Progenitor cell of endocrine pancreas (in vitro differentiated cells): ENCODE data around the gene MXRA7. TPM values are rescaled to one million over a fixed set of nuclear protein-coding genes. Genes with fewer than 3 reads are reported as not detected.

Experiments used
- DNase-seq: peaks from one replicate; pipeline ENCODE4 v3.0.0; 2021; ENCODE audit warnings: low spot score; ENCODE audit not compliant: unreplicated experiment
- H3K27ac Mint-ChIP-seq: 2 replicates; pipeline ENCODE4 v1.8.0; 2021; ENCODE audit warnings: mild to moderate bottlenecking, moderate library complexity, mixed read lengths
- H3K27me3 Mint-ChIP-seq: 2 replicates; pipeline ENCODE4 v1.8.0; 2021; ENCODE audit warnings: mixed read lengths
- H3K36me3 Mint-ChIP-seq: 2 replicates; pipeline ENCODE4 v1.8.0; 2022; ENCODE audit warnings: mixed read lengths; ENCODE audit not compliant: insufficient read depth
- H3K4me1 Mint-ChIP-seq: 2 replicates; pipeline ENCODE4 v1.8.0; 2021; ENCODE audit warnings: low read depth, mixed read lengths
- H3K4me3 Mint-ChIP-seq: 2 replicates; pipeline ENCODE4 v1.8.0; 2021; ENCODE audit warnings: low read depth, mild to moderate bottlenecking, moderate library complexity, mixed read lengths
- H3K9me3 Mint-ChIP-seq: 2 replicates; pipeline ENCODE4 v1.8.0; 2021; ENCODE audit warnings: low read depth, mixed read lengths
- total RNA-seq: library from RNA; stranded (reverse); gene quantifications from 2 replicates; pipeline ENCODE4 v1.2.1, GENCODE V29; 2021
- TF ChIP-seq, protein P1 (sequence below): fragments of 200-600 bp; sonication (generic); IDR thresholded peaks from one replicate; pipeline ENCODE4 v1.5.0; 2021; ENCODE audit warnings: antibody characterized with exemption, mild to moderate bottlenecking; ENCODE audit not compliant: unreplicated experiment

Gene MXRA7
- total RNA-seq, 1 donor from 2014 or later: 94.9 TPM

DNA sequence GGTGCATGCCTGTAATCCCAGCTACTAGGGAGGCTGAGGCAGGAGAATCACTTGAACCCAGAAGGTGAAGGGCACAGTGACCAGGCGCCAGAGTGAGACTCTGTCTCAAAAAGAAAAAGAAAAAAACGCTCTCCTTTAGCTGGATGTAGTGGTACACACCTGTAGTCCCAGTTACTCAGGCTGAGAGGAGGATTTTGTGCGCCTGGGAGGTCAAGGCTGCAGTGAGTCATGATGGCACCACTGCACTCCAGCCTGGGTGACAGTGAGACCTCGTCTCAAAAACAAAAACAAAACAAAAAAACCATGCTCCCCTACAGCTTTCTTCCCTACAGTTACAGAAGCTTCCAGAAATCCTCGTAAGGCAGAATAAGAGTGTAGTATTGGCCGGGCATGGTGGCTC, 34.1 kb downstream of the MXRA7 start:
- Mint-ChIP-seq H3K36me3 (peaks cover 6% of the 10 kb centered on the region), H3K27ac (no peak overlapping the region)
- TF ChIP-seq, protein P1, sequence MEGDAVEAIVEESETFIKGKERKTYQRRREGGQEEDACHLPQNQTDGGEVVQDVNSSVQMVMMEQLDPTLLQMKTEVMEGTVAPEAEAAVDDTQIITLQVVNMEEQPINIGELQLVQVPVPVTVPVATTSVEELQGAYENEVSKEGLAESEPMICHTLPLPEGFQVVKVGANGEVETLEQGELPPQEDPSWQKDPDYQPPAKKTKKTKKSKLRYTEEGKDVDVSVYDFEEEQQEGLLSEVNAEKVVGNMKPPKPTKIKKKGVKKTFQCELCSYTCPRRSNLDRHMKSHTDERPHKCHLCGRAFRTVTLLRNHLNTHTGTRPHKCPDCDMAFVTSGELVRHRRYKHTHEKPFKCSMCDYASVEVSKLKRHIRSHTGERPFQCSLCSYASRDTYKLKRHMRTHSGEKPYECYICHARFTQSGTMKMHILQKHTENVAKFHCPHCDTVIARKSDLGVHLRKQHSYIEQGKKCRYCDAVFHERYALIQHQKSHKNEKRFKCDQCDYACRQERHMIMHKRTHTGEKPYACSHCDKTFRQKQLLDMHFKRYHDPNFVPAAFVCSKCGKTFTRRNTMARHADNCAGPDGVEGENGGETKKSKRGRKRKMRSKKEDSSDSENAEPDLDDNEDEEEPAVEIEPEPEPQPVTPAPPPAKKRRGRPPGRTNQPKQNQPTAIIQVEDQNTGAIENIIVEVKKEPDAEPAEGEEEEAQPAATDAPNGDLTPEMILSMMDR: no peak

DNA sequence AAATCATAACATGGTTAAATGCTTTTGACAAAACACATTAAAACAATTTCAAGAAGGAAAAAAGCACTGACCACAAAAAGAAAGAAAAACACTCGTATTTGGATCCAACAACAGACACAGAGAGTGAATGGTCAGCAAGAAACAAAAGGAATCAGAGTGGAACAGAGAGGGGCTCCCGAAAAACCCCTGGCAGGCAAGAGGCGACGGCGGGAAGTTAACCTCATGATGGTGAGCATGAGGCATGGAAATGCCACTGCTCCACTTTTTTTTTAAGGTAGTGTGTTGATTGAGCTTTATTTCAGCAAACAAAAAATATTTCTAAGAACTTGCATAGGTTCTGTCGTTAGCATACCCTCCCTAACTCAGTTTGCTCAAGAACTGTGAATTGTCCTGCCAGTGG, 35.1 kb downstream of the MXRA7 start:
- H3K9me3 Mint-ChIP-seq: no peaks in the 10 kb centered on the region

More for the DNA sequence above, 34.1 kb downstream of the MXRA7 start:
- DNase-seq: no peak
- Mint-ChIP-seq H3K27me3 (no peaks in the 10 kb centered on the region), H3K9me3 (no peaks in the 10 kb centered on the region), H3K4me3 (no peak overlapping the region), H3K4me1 (peaks cover 4% of the 10 kb centered on the region)

DNA sequence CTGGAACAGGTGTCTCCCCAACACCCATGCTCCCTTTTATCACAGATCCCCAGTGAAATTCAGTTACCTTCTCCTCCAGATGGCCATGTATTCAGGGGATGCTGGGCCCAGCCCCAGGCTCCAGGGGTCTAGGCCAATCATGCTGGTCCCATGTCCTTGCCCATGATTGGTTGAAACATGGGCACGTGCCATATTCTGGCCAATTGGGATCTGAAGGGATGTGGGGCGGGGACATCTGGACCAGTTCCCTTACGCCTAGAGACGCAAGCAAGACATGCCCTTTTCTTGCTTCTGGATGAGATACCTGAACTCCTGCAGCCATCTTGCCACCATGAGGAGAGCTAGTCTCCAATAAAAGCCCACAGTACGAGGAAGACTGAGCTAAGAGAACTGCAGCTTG, 36.2 kb downstream of the MXRA7 start:
- no peak overlapping the region for H3K27ac Mint-ChIP-seq
- H3K27me3 Mint-ChIP-seq: no peaks in the 10 kb centered on the region
- TF ChIP-seq, protein P1: no peak
- DNase-seq: no peak
- no peak overlapping the region for H3K4me3 Mint-ChIP-seq
- H3K9me3 Mint-ChIP-seq: no peaks in the 10 kb centered on the region
- peaks cover 16% of the 10 kb centered on the region for H3K4me1 Mint-ChIP-seq
- peaks cover 3% of the 10 kb centered on the region for H3K36me3 Mint-ChIP-seq

More for the DNA sequence above, 35.1 kb downstream of the MXRA7 start:
- Mint-ChIP-seq H3K27ac (no peak overlapping the region), H3K4me1 (peaks cover 12% of the 10 kb centered on the region), H3K36me3 (peaks cover 3% of the 10 kb centered on the region), H3K27me3 (no peaks in the 10 kb centered on the region), H3K4me3 (no peak overlapping the region)
- TF ChIP-seq, protein P1: no peak
- DNase-seq: no peak

DNA sequence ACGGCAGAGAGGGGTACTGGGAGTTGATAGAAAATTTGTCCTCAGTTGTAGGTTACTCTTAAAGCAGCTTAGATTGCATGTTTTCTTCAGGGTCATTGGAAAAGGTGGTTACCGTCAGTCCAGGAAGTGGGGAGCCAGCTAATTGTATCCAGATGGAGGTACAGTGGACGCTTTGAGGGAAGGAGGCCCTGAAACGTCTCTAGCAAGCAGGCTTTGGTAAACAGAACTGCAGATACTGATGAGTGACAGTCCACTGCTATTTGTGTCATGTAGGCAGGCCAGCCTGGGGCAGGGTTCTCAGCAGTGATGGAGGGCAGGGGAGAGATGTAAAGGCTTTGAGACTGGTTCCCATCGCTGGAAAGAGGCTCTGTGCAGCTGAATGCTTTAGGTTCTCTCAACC, 37.0 kb downstream of the MXRA7 start:
- Mint-ChIP-seq H3K27ac (peak overlapping the region; percentile 10), H3K4me3 (peak overlapping the region; percentile 51), H3K27me3 (no peaks in the 10 kb centered on the region), H3K4me1 (peaks cover 16% of the 10 kb centered on the region), H3K36me3 (peaks cover 3% of the 10 kb centered on the region), H3K9me3 (no peaks in the 10 kb centered on the region)
- TF ChIP-seq, protein P1: no peak
- no peak for DNase-seq

DNA sequence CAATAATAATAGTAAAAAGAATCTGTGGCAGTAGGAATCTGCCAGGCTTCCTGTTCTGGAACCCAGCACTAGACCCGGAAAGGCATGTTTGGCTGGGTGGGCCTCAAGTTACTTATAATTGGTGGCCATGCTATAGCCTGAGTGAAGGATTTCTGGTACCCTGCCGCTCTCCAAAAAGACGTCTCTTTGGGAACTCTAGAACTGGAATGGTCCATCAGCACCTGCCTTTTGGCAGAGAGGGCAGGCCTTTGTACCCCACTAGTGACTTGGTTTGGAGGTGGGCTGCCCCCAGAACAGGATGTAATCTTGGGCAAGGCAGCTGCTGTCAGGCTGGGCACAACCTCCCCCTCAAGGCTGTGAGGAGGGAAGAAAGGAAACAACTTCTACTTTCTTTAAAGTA, 37.9 kb downstream of the MXRA7 start:
- H3K36me3 Mint-ChIP-seq: peaks cover 3% of the 10 kb centered on the region
- no peaks in the 10 kb centered on the region for H3K9me3 Mint-ChIP-seq
- DNase-seq: no peak
- peaks cover 16% of the 10 kb centered on the region for H3K4me1 Mint-ChIP-seq
- no peaks in the 10 kb centered on the region for H3K27me3 Mint-ChIP-seq
- TF ChIP-seq, protein P1: no peak
- peak overlapping the region; percentile 88 for H3K4me3 Mint-ChIP-seq
- no peak overlapping the region for H3K27ac Mint-ChIP-seq
